ENCODE measurements around the gene YIPF7. TPM values are rescaled to one million over a fixed set of nuclear protein-coding genes. Genes with fewer than 3 reads are reported as not detected.
A peak's percentile ranks its signal among the peaks of the same experiment; 100 is the strongest.

Gene YIPF7
- total RNA-seq, 1 donor, result not detected

GRCh38 chr4:44646151-44646550 lies 5.3 kb downstream of the YIPF7 start:
- no peaks in the 10 kb centered on the region for H3K27me3 ChIP-seq (ENCODE audit: insufficient read depth, low read length)
- H3K79me2 ChIP-seq (ENCODE audit: insufficient read depth, low read length), result no peaks in the 10 kb centered on the region
- no peak for TF ChIP-seq CTCF (IDR thresholded peaks at IDR 0.05; ENCODE audit: extremely low read depth, low read depth, low read length)
- no peak overlapping the region for H3K4me3 ChIP-seq (ENCODE audit: insufficient read depth, low read length)
- no peak overlapping the region for H3K4me2 ChIP-seq (ENCODE audit: insufficient read depth, low read length)
- H3K27ac ChIP-seq (ENCODE audit: low read depth, low read length), result no peak overlapping the region
- no peak overlapping the region for H2AFZ ChIP-seq (ENCODE audit: low read length)
- H3K9me3 ChIP-seq (ENCODE audit: low read depth, low read length), result no peaks in the 10 kb centered on the region
- H3K36me3 ChIP-seq (ENCODE audit: insufficient read depth, low read length), result no peaks in the 10 kb centered on the region
- H4K20me1 ChIP-seq (ENCODE audit: insufficient read depth, low read length), result no peaks in the 10 kb centered on the region
- no peak for DNase-seq (ENCODE audit: insufficient read length, low spot score, missing footprints)
- H3K4me1 ChIP-seq (ENCODE audit: insufficient read depth, low read length), result no peaks in the 10 kb centered on the region

GRCh38 chr4:44638091-44638490 lies 13.3 kb downstream of the YIPF7 start:
- Histone ChIP-seq H3K27ac (ENCODE audit: low read depth, low read length) (no peak overlapping the region), H3K4me3 (ENCODE audit: insufficient read depth, low read length) (no peak overlapping the region), H2AFZ (ENCODE audit: low read length) (no peak overlapping the region), H3K9me3 (ENCODE audit: low read depth, low read length) (no peaks in the 10 kb centered on the region), H3K4me2 (ENCODE audit: insufficient read depth, low read length) (no peak overlapping the region), H3K79me2 (ENCODE audit: insufficient read depth, low read length) (no peaks in the 10 kb centered on the region), H4K20me1 (ENCODE audit: insufficient read depth, low read length) (no peaks in the 10 kb centered on the region), H3K4me1 (ENCODE audit: insufficient read depth, low read length) (no peaks in the 10 kb centered on the region), H3K27me3 (ENCODE audit: insufficient read depth, low read length) (no peaks in the 10 kb centered on the region), H3K36me3 (ENCODE audit: insufficient read depth, low read length) (no peaks in the 10 kb centered on the region)
- no peak for DNase-seq (ENCODE audit: insufficient read length, low spot score, missing footprints)
- no peak for TF ChIP-seq CTCF (IDR thresholded peaks at IDR 0.05; ENCODE audit: extremely low read depth, low read depth, low read length)

DNA sequence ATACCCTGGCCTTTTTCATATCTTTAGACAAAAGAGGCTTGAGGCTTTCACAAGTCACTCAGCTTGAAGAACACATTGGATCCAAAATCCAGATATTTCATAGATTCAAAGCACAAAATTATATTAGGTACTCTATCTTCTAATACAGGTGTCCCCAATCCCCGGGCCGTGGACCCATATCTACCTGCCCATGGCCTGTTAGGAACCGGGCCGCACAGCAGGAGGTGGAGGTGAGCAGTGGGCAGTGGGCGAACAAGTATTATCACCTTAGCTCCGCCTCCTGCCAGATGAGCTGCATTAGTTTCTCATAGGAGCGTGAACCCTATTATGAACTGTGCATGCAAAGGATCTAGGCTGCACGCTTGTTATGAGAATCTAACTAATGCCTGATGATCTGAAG lies 18.7 kb downstream of the YIPF7 start:
- TF ChIP-seq CTCF (IDR thresholded peaks at IDR 0.05; ENCODE audit: extremely low read depth, low read depth, low read length), result no peak
- Histone ChIP-seq H3K4me2 (ENCODE audit: insufficient read depth, low read length) (no peak overlapping the region), H3K27ac (ENCODE audit: low read depth, low read length) (no peak overlapping the region), H3K27me3 (ENCODE audit: insufficient read depth, low read length) (no peaks in the 10 kb centered on the region), H2AFZ (ENCODE audit: low read length) (no peak overlapping the region), H3K9me3 (ENCODE audit: low read depth, low read length) (no peaks in the 10 kb centered on the region), H4K20me1 (ENCODE audit: insufficient read depth, low read length) (no peaks in the 10 kb centered on the region), H3K4me3 (ENCODE audit: insufficient read depth, low read length) (no peak overlapping the region), H3K79me2 (ENCODE audit: insufficient read depth, low read length) (no peaks in the 10 kb centered on the region), H3K36me3 (ENCODE audit: insufficient read depth, low read length) (no peaks in the 10 kb centered on the region), H3K4me1 (ENCODE audit: insufficient read depth, low read length) (no peaks in the 10 kb centered on the region)
- DNase-seq (ENCODE audit: insufficient read length, low spot score, missing footprints), result no peak

DNA sequence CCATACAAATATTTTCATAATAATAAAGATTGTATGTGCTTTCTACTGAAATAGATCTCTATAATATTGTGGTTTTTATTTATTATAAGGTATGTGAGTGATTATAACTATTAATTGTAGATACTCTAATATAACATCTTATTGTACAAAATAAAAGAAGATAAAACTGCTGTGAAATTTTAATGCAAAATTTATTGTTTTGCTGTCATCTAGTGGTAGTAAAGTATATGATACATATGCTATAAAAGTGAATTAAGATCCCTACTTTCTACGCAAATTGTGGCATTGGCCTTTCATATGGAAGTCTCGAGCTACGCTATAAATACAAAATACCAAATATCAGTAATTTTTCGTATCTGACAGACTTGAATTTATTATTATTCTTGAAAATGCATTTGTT lies 19.3 kb downstream of the YIPF7 start:
- Histone ChIP-seq H3K4me1 (ENCODE audit: insufficient read depth, low read length) (no peaks in the 10 kb centered on the region), H4K20me1 (ENCODE audit: insufficient read depth, low read length) (no peaks in the 10 kb centered on the region), H2AFZ (ENCODE audit: low read length) (no peak overlapping the region)

More for the DNA sequence above, 19.3 kb downstream of the YIPF7 start:
- no peak overlapping the region for H3K27ac ChIP-seq (ENCODE audit: low read depth, low read length)
- no peak overlapping the region for H3K4me3 ChIP-seq (ENCODE audit: insufficient read depth, low read length)
- H3K4me2 ChIP-seq (ENCODE audit: insufficient read depth, low read length), result no peak overlapping the region
- DNase-seq (ENCODE audit: insufficient read length, low spot score, missing footprints), result no peak
- no peaks in the 10 kb centered on the region for H3K27me3 ChIP-seq (ENCODE audit: insufficient read depth, low read length)
- peak; percentile 16 for TF ChIP-seq CTCF (IDR thresholded peaks at IDR 0.05; ENCODE audit: extremely low read depth, low read depth, low read length)
- H3K36me3 ChIP-seq (ENCODE audit: insufficient read depth, low read length), result no peaks in the 10 kb centered on the region
- no peaks in the 10 kb centered on the region for H3K79me2 ChIP-seq (ENCODE audit: insufficient read depth, low read length)
- no peaks in the 10 kb centered on the region for H3K9me3 ChIP-seq (ENCODE audit: low read depth, low read length)

Data from osteoblast (primary cell).